NCI-H2081 treated with DMSO at 0.1 percent for 48 hours (cell line): ENCODE measurements around the gene HOXA3.

Experiments used
- DNase-seq: peaks from one replicate; lab custom pipeline; 2025; lab: John Stamatoyannopoulos, UW

The HOXA3 gene

GRCh38 chr7:27114881-27115220 lies 37.5 kb downstream of the HOXA3 start:
- DNase-seq: no peak

DNA sequence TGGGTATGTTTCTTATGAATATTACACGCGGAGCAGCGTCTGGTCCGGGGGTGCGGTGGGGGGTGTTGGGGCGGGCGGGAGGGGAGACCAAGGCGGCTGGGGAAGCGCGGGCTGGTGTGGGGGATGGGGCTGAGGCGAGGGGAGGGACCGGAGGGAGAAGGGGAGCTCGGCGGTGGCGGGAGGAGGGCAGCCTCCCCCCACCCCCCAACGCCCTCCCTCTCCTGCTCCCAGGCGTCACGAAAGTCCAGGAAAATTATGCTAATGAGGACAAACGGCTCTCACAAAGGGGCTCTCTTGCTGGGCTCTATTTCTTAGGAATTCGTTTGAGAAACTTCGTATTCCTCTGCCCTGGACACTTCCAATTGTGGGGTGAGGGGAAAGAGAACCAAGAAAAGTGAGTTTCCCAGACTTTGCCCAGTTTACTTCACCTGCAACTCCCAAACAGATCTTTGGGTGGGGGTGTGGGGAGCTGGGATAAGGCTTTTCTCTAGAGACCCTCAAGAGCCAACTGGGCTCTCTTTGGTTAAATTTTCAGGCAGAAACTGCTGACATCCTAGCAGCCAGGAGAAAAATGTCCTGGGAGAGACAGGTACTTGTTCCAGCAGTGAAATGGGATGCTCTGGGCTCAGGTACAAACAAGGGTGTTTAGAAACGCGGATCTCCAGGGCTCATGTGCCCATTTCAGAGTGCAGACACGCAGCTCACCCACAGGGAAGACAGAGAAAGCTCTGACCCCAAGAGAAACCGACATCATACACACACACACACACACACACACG lies 38.2 kb downstream of the HOXA3 start:
- DNase-seq: no peak

GRCh38 chr7:27112955-27113949 lies 39.1 kb downstream of the HOXA3 start:
- no peak for DNase-seq

- no peak for DNase-seq
Measured at GRCh38 chr7:27112361-27112760, 40.0 kb downstream of the HOXA3 start.

DNA sequence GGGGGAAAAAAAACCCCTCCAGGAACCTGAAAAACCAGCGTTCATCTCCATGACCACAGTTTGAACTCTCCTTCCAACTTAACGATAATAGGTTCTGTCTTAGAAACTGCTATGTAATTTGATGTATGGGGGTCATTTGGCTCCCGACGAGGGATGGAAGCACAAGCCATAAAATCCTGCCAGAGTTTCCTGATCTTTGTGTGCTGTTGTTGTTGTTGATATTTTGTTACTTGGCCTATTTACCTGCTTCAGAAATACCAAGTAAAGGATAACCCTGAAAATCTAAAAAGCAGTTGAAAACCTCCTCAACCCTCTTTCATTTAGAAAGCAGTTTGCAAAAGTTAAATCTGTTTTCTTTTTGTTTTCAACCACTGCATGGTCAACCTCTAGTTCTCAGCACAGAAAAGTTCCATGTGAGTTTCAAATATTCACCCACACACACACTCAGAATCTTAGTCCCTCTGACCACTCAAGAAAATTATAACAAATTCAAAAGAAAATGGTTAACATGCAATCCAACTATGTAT lies 40.6 kb downstream of the HOXA3 start:
- DNase-seq: no peak

GRCh38 chr7:27111042-27111750 lies 41.2 kb downstream of the HOXA3 start:
- DNase-seq: no peak

DNA sequence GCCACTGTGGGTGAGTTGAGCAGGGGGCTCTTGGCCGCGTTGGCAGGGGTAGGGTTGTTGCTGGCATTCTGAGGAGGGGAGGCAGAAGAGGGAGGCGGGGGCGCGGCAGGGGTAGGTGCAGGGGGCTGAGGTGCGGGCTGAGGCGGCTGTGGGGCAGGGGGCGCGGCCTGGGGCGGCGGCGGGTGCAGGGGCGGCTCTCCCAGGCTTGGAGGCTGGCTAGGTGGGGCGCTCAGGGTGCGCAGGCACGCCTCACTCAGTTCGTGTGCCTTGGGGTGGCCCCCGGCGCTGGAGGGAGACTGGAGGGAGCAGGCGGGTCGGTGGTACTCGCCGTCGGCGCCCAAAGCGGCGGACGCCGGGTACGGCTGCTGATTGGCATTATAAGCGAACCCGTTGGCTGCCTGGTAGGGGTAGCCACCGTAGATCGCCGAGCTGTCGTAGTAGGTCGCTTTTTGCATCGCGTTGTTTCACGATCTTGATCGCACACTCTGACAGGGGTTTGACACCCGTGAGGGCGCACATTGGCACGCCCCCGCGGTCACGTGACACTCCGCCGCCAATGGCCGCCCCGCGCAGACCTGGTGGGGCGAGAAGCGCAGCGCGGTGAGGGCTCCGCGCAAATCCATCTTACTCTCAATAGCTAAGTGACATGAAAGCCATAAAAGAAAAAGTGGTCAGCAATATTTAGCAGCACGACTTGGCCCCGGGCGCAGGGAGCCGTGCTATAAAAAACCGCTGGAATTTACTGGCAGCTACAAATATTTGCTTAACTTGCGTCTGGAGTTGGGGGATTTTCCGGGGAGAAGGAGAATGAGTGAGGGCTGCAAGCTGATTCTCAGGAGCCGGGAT lies 42.0 kb downstream of the HOXA3 start:
- no peak for DNase-seq

DNA sequence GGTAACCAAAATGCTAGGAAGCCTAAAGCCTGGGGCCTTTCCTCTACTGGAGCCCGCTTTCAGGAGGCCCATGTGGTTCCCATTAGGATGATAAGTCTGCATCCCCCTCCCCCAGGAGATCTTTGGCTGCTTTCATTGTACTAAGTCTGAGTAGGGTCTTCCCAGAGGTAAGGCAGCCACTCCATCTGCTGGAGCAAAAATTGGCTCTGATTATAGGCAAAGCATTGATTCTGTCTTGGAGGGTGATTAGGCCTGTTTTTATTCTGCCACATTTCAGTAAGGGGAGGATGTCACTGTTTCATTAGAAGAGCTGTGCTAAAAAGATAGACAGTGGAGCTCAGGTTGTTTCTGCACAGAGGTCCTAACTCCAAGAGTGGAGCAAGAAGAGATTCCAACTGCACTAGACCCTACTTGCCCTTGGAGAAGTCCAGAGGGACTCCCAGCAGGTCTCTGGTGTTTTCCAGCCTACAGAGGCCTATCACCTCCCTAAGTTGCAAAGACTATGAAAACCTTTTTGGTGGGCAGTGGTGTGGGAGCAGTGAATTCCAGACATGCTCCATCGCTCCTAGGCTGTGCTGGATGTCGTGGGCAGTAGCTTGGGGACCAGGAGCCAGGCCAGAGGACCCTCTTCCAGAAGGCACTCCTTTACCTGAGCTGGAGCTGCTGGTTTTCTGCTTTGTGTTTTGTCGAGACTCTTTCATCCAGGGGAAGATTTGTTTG lies 42.8 kb downstream of the HOXA3 start:
- DNase-seq: no peak

DNA sequence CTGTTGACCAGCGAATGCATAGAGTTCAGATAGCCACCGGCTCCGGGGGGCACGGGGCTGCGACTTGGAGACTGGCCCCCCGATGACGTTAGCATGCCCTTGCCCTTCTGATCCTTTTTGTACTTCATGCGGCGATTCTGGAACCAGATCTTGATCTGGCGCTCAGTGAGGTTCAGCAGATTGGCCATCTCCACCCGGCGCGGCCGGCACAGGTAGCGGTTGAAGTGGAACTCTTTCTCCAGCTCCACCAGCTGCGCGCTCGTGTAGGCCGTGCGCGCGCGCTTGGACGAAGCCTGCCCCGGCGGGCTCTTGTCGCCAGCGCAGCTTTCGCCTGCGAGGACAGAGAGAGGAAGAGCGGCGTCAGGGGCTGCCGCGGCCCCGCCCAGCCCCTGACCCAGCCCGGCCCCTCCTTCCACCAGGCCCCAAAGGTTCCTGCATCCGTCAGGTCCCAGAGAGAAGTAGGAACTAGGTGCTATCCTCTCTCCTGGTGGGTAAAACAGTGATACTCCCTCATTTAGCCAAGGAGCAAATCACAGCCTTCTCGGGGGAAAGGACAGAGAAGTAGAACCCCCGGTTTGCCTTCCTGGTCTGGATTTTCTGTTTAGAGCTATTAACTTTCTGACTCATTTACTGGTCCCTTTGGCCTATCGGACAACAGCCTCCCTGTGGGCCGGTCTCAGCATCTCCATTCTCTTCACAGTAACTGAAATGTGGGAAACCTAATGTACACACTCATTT lies 43.8 kb downstream of the HOXA3 start:
- no peak for DNase-seq

- no peak for DNase-seq
Measured at GRCh38 chr7:27107391-27108381, 44.7 kb downstream of the HOXA3 start.

GRCh38 chr7:27106901-27107240 lies 45.5 kb downstream of the HOXA3 start:
- DNase-seq: no peak

DNA sequence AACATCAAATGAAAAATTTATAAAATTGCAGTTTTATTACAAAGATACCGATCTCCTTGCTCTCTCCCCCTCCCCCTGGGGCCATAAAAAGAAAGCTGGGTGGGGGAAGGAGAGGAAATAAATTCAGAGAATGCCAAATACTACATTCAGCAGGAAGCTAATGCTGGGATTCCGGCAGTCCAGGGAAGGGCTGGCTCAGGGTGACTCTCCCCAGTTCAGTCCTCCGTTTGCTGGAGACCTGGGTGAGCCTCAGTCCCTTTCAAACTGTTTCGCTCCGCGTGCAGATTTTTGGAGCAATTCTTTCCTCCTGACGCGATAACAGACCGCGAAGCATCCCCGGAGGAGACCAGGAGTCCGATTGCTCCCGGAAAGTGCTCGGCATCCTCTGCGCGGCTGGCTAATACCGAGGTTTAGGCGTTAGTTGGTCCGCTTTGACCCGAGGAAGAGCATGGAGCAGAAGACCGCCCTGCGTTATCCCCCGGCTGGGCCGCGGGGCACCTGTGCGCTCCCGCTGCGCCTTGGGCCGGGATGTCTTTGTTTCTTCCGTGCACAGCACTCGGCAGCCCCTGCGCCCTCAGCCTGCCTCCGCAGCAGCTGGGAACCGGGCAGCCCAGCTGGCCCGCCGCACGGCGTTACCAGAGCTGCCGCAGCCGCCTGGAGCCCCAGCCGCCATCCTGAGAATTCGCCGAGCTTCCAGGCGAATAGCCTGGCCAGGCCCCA lies 46.0 kb downstream of the HOXA3 start:
- no peak for DNase-seq

GRCh38 chr7:27105301-27106031 lies 46.9 kb downstream of the HOXA3 start:
- DNase-seq: no peak

DNA sequence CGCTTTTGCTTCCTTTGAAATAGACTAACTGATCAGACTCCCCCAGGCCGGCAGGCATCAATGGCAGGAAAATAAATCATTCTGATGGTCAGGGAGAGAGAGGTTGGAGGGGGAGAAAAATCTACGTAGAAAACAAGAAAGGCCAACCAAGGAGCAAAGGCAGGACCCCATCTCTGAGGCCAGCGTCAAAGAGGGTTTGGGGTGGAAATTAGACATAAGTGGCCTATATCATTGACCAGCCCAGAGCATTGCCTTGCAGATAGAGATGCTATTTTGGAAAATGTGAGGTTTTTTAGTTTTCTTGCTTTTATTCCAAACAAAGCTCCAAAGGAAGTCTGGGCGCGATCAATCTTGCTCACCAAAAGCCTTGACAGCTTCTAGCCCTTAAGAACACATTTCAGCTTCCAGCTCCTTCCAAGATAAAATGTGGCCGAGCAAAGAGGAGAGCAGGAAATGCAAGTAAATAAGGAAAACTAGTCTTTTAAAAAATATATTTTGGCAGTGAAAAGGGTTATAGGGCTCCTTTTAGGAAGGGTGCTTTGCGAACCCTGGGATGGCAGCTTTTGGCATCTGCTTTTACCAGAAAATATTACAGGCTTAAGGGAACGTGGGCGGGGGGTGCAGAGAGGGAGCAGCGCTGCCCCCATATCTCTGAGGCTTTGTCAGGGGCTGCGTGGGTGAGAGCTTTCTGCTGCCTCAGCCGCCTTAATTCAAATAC lies 47.9 kb downstream of the HOXA3 start:
- no peak for DNase-seq

GRCh38 chr7:27103489-27104226 lies 48.7 kb downstream of the HOXA3 start:
- DNase-seq: no peak
